ENCODE data around the gene MVB12B. TPM values are rescaled to one million over a fixed set of nuclear protein-coding genes. Genes with fewer than 3 reads are reported as not detected.

MVB12B gene
- total RNA-seq, 1 experiment from 2014 or later = 5.8 TPM

GRCh38 chr9:126522612-126523356 lies 196.2 kb downstream of the MVB12B start:
- H3K27ac ChIP-seq (ENCODE audit: insufficient read length, low read depth, low read length) = no peak overlapping the region
- peaks cover 3% of the 10 kb centered on the region; the same call in 1 of the 2 replicates for H3K4me1 ChIP-seq (ENCODE audit: insufficient read depth, low read length)
- H3K23ac ChIP-seq (ENCODE audit: insufficient read length, low read depth, low read length) = no peak overlapping the region
- TF ChIP-seq CTCF (conservative IDR thresholded peaks at IDR 0.05) = no peak
- no peak overlapping the region for H2BK12ac ChIP-seq (ENCODE audit: insufficient read length, low read depth, low read length)
- no peak overlapping the region for H2BK20ac ChIP-seq (ENCODE audit: low read depth, low read length, poor library complexity, severe bottlenecking)
- no peak overlapping the region for H2BK5ac ChIP-seq (ENCODE audit: insufficient read length, low read length)
- no peak overlapping the region for H3K4me2 ChIP-seq (ENCODE audit: insufficient read depth, insufficient read length, low read length)
- no peak overlapping the region for H4K8ac ChIP-seq (replicated peaks; ENCODE audit: insufficient read length, low read depth, low read length)
- H3K4me3 Mint-ChIP-seq = no peak overlapping the region
- no peaks in the 10 kb centered on the region for H3K79me2 ChIP-seq (ENCODE audit: insufficient read depth, low read length)
- H4K5ac ChIP-seq (ENCODE audit: insufficient read length, low read depth, low read length) = no peak overlapping the region
- peak; percentile 39 for DNase-seq
- no peak overlapping the region for H3K56ac ChIP-seq (ENCODE audit: insufficient read length, low read depth, low read length)
- no peak overlapping the region for H2BK15ac ChIP-seq (ENCODE audit: low read depth, low read length)
- no peak overlapping the region for H4K91ac ChIP-seq (ENCODE audit: insufficient read length, low read depth, low read length)
- no peak overlapping the region for H3K14ac ChIP-seq (ENCODE audit: insufficient read depth, low read length)
- H3K79me1 ChIP-seq (ENCODE audit: insufficient read depth, low read depth, low read length, poor library complexity, severe bottlenecking) = no peaks in the 10 kb centered on the region
- H3K18ac ChIP-seq (ENCODE audit: insufficient read length, low read depth, low read length) = no peak overlapping the region
- no peaks in the 10 kb centered on the region; a peak in 1 of 7 replicates for H3K36me3 Mint-ChIP-seq (ENCODE audit: insufficient read depth in 1 of 3, low read depth in 3 of 3)
- WGBS (ENCODE audit: extremely low coverage, insufficient read length, low lambda C conversion rate) = no CpG with 5 or more reads among the region's 18 CpGs
- no peak overlapping the region for H3K4ac ChIP-seq (ENCODE audit: low read depth, low read length)
- H4K20me1 ChIP-seq (ENCODE audit: control insufficient read depth, insufficient read depth, insufficient read length) = no peaks in the 10 kb centered on the region
- H3K27me3 Mint-ChIP-seq (ENCODE audit: low read depth) = peaks cover 32% of the 10 kb centered on the region
- H2BK120ac ChIP-seq (ENCODE audit: low read depth, low read length, poor library complexity, severe bottlenecking) = no peak overlapping the region
- H3K9ac ChIP-seq (ENCODE audit: extremely low read depth, insufficient read length, low read length) = no peak overlapping the region
- no peaks in the 10 kb centered on the region for H3K27me3 ChIP-seq (ENCODE audit: insufficient read depth, low read length)
- H3K4me1 Mint-ChIP-seq = peaks cover 9 to 24% of the 10 kb centered on the region in 2 experiments
- no peak overlapping the region for H2AK5ac ChIP-seq (ENCODE audit: insufficient read length, low read length)
- H2AFZ ChIP-seq (ENCODE audit: low read length) = no peak overlapping the region
- no peak overlapping the region for H3K27ac Mint-ChIP-seq
- no peaks in the 10 kb centered on the region for H3K23me2 ChIP-seq (ENCODE audit: insufficient read length, low read depth, low read length, poor library complexity, severe bottlenecking)
- H3T11ph ChIP-seq (ENCODE audit: low read length) = no peak overlapping the region
- no peaks in the 10 kb centered on the region for H3K9me3 ChIP-seq (ENCODE audit: control insufficient read depth, low read depth, low read length)
- no peaks in the 10 kb centered on the region for H3K9me3 Mint-ChIP-seq
